HepG2 (cell line): ENCODE results near the gene CREB1. TPM values are rescaled to one million over a fixed set of nuclear protein-coding genes. Genes with fewer than 3 reads are reported as not detected.

Experiments used
- ATAC-seq: fragments of 200-7000 bp; cut with Tn5 transposase; 3 replicates; pipeline ENCODE4 v1.9.1; 2020; ENCODE audit warnings: mild to moderate bottlenecking, moderate library complexity
- BruUV-seq: library from RNA; stranded (reverse); fragments of 400-500 nt; replicated peaks from 2 replicates; lab custom pipeline; 2021; lab: Mats Ljungman, UMichigan
- CTCF ChIA-PET: fragments of 300-600 bp; formaldehyde crosslinking; extraction: SDS; loops from one replicate; lab custom pipeline; 2021; ENCODE audit warnings: low total read pairs, inconsistent platforms, low intra/inter-chr PET ratio; lab: Yijun Ruan, JAX
- POLR2A ChIA-PET: fragments of 350-600 bp; sonication (Branson Sonifier 250); formaldehyde crosslinking; loops from one replicate; lab custom pipeline; 2020; ENCODE audit warnings: antibody characterized with exemption, inconsistent platforms; lab: Yijun Ruan, JAX
- DNase-seq: peaks from one replicate; pipeline ENCODE4 v3.0.0-alpha.2; 2015; ENCODE audit warnings: low spot score
- FAIRE-seq: peaks from 3 replicates; lab custom pipeline; 2011; peaks lifted over from hg19 to GRCh38; lab: Jason Lieb, UNC
- H2AFZ ChIP-seq: one replicate; pipeline ENCODE4 v1.6.1; 2011; ENCODE audit warnings: low read length, inconsistent platforms
- H3K27ac ChIP-seq: fragments of 300-600 bp; 3 replicates; pipeline ENCODE4 v1.8.0; 2011; ENCODE audit warnings: mixed run types, mild to moderate bottlenecking, mixed read lengths, low read length, inconsistent platforms; ENCODE audit not compliant: insufficient read depth; ENCODE audit errors: extremely low read length
- H3K27me3 ChIP-seq, 2 experiments: fragments of 200-600 bp in 1 of 2; 2 replicates in 1 of 2; 3 replicates in 1 of 2; pipeline versions ENCODE4 v1.6.0 to v1.8.0; 2011; ENCODE audit warnings: low read length in 2 of 2, mild to moderate bottlenecking in 2 of 2, moderate library complexity in 2 of 2, inconsistent platforms in 1 of 2; ENCODE audit not compliant: insufficient read depth in 2 of 2, control insufficient read depth in 1 of 2
- H3K36me3 ChIP-seq, 2 experiments: fragments of 200-600 bp in 1 of 2; replicated peaks in 1 of 2; 2 replicates in 1 of 2; 3 replicates in 1 of 2; pipeline versions ENCODE4 v1.5.1 to v1.8.0; 2011; ENCODE audit warnings: low read length in 2 of 2, inconsistent platforms in 1 of 2; ENCODE audit not compliant: insufficient read depth in 2 of 2, control insufficient read depth in 1 of 2
- H3K4me1 ChIP-seq: 2 replicates; pipeline ENCODE4 v1.5.1; 2012; ENCODE audit warnings: low read length, inconsistent platforms; ENCODE audit not compliant: insufficient read depth
- H3K4me2 ChIP-seq: 2 replicates; pipeline ENCODE4 v1.6.0; 2011; ENCODE audit warnings: low read depth, low read length, inconsistent platforms
- H3K4me3 ChIP-seq, 3 experiments: fragments of 200-600 bp in 1 of 3; sonication (generic), shearing (Covaris generic) in 1 of 3; replicated peaks in 1 of 3; 2 replicates each; pipeline ENCODE4 v1.5.1; 2011 to 2016; ENCODE audit warnings: low read length in 3 of 3, inconsistent platforms in 2 of 3, low read depth in 2 of 3, mild to moderate bottlenecking in 2 of 3, control low read depth in 1 of 3, mixed read lengths in 1 of 3; ENCODE audit not compliant: insufficient read depth in 1 of 3
- H3K79me2 ChIP-seq: one replicate; pipeline ENCODE4 v1.6.1; 2011; ENCODE audit warnings: low read length, inconsistent platforms; ENCODE audit not compliant: insufficient read depth
- H3K9ac ChIP-seq: 2 replicates; pipeline ENCODE4 v1.6.0; 2011; ENCODE audit warnings: mild to moderate bottlenecking, low read depth, low read length, inconsistent platforms; ENCODE audit not compliant: insufficient read depth
- H3K9me3 ChIP-seq: 2 replicates; pipeline ENCODE4 v1.5.1; 2012; ENCODE audit warnings: mild to moderate bottlenecking, low read length
- H4K20me1 ChIP-seq: 2 replicates; pipeline ENCODE4 v1.6.0; 2011; ENCODE audit warnings: inconsistent platforms, mild to moderate bottlenecking, low read length, moderate library complexity; ENCODE audit not compliant: insufficient read depth
- KAT2B ChIP-seq: fragments of 150-350 bp; IDR thresholded peaks from 2 replicates; pipeline ENCODE4 v1.6.1; 2014; ENCODE audit warnings: low read depth, low read length, borderline replicate concordance
- PTBP1 ChIP-seq: fragments of 200-400 bp; formaldehyde crosslinking; IDR thresholded peaks from 2 replicates; pipeline ENCODE4 v1.6.1; 2018; ENCODE audit warnings: low read length, low read depth; ENCODE audit not compliant: poor library complexity, severe bottlenecking
- TGIF2 ChIP-seq: IDR thresholded peaks from 2 replicates; pipeline ENCODE4 v1.6.1; 2016; ENCODE audit warnings: control low read depth, missing compliant biosample characterization
- ZMYM4 ChIP-seq: sonication (generic); formaldehyde crosslinking; IDR thresholded peaks from 2 replicates; pipeline ENCODE4 v1.8.1; 2023; ENCODE audit warnings: mild to moderate bottlenecking, missing genetic modification reagents
- ZNF350 ChIP-seq: sonication (generic); formaldehyde crosslinking; IDR thresholded peaks from 2 replicates; pipeline ENCODE4 v1.4.0; 2020; ENCODE audit warnings: mild to moderate bottlenecking, low read depth, missing genetic modification reagents, borderline replicate concordance
- WGBS: methylation state at CpG from one replicate; pipeline ENCODE4 v1.1.6; 2017; ENCODE audit warnings: low lambda C conversion rate; 5-methylcytosine and 5-hydroxymethylcytosine counted together
- in situ Hi-C: cut with HindIII; loops from 2 replicates; pipeline ENCODE4 v1.10.0; 2017; ENCODE audit warnings: low pct_unique_long_range_greater_than_20kb; ENCODE audit not compliant: extremely low pct_ligation_motif_present
- intact Hi-C: fragments of 100-400 bp; cut with micrococcal nuclease; formaldehyde crosslinking; loops from one replicate; pipeline ENCODE4 v1.10.0; 2022; ENCODE audit not compliant: unreplicated experiment
- polyA plus RNA-seq, 8 experiments: library from polyadenylated mRNA; depleted of rRNA in 3 of 8; stranded (reverse) in 7 of 8; unstranded in 1 of 8; fragments of >200 nt; fragmentation: Illumina TruSeq in 4 of 8; extraction: Trizol in 4 of 8; gene quantifications; 2 replicates each; pipeline versions ENCODE4 v1.2.1 to v1.2.3, GENCODE V29; 2011 to 2016; ENCODE audit warnings: low read depth in 4 of 8, missing spikeins in 1 of 8, mixed read lengths in 1 of 8; ENCODE audit not compliant: insufficient read depth in 1 of 8
- total RNA-seq, 5 experiments: library from RNA; depleted of rRNA; stranded (reverse); fragments of >200 nt; fragmentation: Illumina TruSeq; extraction: Trizol; gene quantifications; 2 replicates each; pipeline ENCODE4 v1.2.3, GENCODE V29; 2016; ENCODE audit warnings: low read depth in 1 of 5
- TF ChIP-seq, protein P1 (sequence below): IDR thresholded peaks from 2 replicates; pipeline ENCODE4 v1.6.1; 2016; ENCODE audit warnings: missing biosample characterization, missing genetic modification reagents, low read depth
- TF ChIP-seq, protein P2 (sequence below): sonication (generic); formaldehyde crosslinking; IDR thresholded peaks from 2 replicates; pipeline ENCODE4 v1.4.0; 2020; ENCODE audit warnings: missing genetic modification reagents
- TF ChIP-seq, protein P3 (sequence below): sonication (generic); formaldehyde crosslinking; IDR thresholded peaks from one replicate; pipeline ENCODE4 v1.5.1; 2020; ENCODE audit warnings: mild to moderate bottlenecking, missing genetic modification reagents; ENCODE audit errors: not compliant biosample characterization

CREB1 gene
- total and polyA plus RNA-seq, 2 of the 13 experiments (the other 11 are each of a cell fraction or from before 2014, with no cell fraction given): 51.8 to 51.9 TPM

DNA sequence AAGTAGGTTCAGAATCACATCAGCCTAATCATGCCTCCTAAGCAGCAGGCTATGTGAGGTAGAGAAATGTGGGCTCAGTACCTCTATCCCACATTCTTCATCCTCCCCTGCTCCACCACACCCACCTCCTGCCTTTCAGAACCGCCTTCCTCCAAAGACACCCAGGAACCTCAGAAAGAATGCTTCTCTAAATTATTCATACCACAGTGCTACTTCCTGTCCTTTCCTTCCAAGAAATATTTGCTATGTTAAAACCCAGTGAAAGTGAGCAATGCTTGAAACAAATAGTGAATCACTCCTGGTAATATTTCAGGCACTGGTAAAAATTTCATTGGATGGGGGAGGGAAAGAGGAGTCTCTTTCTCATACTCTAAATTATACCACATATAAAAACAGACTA lies 24.0 kb upstream of the CREB1 start:
- DNase-seq (no peak), FAIRE-seq (no peak), ATAC-seq (no peak)
- Histone ChIP-seq H3K36me3 (no peaks in the 10 kb centered on the region), H3K9me3 (no peaks in the 10 kb centered on the region), H3K79me2 (no peaks in the 10 kb centered on the region), H3K4me1 (no peaks in the 10 kb centered on the region), H3K27me3 (0 out of 5 replicates have a peak, but pooled peaks cover 0 to 4% of the 10 kb centered on the region in 2 experiments), H3K9ac (no peak overlapping the region), H3K27ac (no peak overlapping the region), H2AFZ (no peak overlapping the region), H3K4me2 (no peak overlapping the region), H4K20me1 (no peaks in the 10 kb centered on the region), H3K4me3 (no peak overlapping the region)
- intact Hi-C loops (no loop called here), in situ Hi-C loops (no loop called here)
- ChIA-PET POLR2A (no interaction called here), CTCF (no interaction called here)
- 35% methylated on average over 1 of the region's 1 CpG for WGBS
- BruUV-seq: no TSS peak
- TF ChIP-seq, protein P1, sequence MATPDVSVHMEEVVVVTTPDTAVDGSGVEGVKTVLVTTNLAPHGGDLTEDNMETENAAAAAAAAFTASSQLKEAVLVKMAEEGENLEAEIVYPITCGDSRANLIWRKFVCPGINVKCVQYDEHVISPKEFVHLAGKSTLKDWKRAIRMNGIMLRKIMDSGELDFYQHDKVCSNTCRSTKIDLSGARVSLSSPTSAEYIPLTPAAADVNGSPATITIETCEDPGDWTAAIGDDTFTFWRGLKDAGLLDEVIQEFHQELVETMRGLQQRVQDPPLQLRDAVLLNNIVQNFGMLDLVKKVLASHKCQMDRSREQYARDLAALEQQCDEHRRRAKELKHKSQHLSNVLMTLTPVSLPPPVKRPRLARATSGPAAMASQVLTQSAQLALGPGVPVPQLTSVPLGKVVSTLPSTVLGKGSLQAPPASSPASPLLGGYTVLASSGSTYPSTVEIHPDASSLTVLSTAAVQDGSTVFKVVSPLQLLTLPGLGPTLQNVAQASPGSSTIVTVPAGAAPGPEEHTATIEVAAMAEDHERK (CRISPR knock-in tag): no peak
- TF ChIP-seq ZNF350 (no peak), PTBP1 (no peak), KAT2B (no peak), TGIF2 (CRISPR knock-in tag) (no peak), ZMYM4 (no peak)
- TF ChIP-seq, protein P2, sequence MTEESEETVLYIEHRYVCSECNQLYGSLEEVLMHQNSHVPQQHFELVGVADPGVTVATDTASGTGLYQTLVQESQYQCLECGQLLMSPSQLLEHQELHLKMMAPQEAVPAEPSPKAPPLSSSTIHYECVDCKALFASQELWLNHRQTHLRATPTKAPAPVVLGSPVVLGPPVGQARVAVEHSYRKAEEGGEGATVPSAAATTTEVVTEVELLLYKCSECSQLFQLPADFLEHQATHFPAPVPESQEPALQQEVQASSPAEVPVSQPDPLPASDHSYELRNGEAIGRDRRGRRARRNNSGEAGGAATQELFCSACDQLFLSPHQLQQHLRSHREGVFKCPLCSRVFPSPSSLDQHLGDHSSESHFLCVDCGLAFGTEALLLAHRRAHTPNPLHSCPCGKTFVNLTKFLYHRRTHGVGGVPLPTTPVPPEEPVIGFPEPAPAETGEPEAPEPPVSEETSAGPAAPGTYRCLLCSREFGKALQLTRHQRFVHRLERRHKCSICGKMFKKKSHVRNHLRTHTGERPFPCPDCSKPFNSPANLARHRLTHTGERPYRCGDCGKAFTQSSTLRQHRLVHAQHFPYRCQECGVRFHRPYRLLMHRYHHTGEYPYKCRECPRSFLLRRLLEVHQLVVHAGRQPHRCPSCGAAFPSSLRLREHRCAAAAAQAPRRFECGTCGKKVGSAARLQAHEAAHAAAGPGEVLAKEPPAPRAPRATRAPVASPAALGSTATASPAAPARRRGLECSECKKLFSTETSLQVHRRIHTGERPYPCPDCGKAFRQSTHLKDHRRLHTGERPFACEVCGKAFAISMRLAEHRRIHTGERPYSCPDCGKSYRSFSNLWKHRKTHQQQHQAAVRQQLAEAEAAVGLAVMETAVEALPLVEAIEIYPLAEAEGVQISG (CRISPR knock-in tag): no peak
- TF ChIP-seq, protein P3, sequence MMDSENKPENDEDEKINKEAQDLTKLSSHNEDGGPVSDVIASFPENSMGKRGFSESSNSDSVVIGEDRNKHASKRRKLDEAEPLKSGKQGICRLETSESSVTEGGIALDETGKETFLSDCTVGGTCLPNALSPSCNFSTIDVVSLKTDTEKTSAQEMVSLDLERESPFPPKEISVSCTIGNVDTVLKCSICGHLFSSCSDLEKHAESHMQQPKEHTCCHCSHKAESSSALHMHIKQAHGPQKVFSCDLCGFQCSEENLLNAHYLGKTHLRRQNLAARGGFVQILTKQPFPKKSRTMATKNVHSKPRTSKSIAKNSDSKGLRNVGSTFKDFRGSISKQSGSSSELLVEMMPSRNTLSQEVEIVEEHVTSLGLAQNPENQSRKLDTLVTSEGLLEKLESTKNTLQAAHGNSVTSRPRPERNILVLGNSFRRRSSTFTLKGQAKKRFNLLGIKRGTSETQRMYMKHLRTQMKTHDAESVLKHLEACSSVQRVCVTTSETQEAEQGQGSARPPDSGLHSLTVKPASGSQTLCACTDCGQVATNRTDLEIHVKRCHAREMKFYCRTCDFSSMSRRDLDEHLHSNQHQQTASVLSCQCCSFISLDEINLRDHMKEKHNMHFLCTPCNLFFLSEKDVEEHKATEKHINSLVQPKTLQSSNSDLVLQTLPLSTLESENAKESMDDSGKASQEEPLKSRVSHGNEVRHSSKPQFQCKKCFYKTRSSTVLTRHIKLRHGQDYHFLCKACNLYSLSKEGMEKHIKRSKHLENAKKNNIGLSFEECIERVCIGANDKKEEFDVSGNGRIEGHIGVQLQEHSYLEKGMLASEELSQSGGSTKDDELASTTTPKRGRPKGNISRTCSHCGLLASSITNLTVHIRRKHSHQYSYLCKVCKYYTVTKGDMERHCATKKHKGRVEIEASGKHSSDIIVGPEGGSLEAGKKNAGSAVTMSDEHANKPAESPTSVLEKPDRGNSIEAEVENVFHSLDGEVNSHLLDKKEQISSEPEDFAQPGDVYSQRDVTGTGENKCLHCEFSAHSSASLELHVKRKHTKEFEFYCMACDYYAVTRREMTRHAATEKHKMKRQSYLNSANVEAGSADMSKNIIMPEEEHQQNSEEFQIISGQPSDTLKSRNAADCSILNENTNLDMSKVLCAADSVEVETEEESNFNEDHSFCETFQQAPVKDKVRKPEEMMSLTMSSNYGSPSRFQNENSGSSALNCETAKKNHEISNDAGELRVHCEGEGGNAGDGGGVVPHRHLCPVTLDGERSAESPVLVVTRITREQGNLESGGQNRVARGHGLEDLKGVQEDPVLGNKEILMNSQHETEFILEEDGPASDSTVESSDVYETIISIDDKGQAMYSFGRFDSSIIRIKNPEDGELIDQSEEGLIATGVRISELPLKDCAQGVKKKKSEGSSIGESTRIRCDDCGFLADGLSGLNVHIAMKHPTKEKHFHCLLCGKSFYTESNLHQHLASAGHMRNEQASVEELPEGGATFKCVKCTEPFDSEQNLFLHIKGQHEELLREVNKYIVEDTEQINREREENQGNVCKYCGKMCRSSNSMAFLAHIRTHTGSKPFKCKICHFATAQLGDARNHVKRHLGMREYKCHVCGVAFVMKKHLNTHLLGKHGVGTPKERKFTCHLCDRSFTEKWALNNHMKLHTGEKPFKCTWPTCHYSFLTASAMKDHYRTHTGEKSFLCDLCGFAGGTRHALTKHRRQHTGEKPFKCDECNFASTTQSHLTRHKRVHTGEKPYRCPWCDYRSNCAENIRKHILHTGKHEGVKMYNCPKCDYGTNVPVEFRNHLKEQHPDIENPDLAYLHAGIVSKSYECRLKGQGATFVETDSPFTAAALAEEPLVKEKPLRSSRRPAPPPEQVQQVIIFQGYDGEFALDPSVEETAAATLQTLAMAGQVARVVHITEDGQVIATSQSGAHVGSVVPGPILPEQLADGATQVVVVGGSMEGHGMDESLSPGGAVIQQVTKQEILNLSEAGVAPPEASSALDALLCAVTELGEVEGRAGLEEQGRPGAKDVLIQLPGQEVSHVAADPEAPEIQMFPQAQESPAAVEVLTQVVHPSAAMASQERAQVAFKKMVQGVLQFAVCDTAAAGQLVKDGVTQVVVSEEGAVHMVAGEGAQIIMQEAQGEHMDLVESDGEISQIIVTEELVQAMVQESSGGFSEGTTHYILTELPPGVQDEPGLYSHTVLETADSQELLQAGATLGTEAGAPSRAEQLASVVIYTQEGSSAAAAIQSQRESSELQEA (CRISPR knock-in tag): no peak
